ENCODE measurements around the gene MSRB3. TPM values are rescaled to one million over a fixed set of nuclear protein-coding genes. Genes with fewer than 3 reads are reported as not detected.

The MSRB3 gene
- total RNA-seq, 1 experiment from 2014 or later, result 5.9 TPM

DNA sequence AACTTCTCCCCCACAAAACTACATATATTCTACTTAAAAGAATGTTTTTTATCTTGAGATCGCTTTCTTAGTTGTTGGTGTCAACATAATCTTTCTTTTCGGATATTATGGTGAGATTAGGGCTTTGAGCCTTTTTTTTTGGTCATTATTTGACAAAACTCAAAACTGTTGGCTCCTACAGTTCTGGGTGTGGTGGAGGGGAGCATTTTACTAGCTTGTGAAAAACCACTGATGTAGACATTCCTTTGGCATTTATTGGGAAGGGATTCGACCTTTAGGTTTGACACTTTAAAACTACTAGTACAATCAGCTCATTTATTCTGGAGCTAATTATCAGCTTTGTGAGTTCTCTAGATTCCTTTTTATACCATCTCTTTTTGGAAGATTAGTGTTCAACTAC lies 24.4 kb downstream of the MSRB3 start:
- H3K27me3 ChIP-seq (ENCODE audit: low read length), result no peaks in the 10 kb centered on the region
- no peaks in the 10 kb centered on the region for H3K79me2 ChIP-seq (ENCODE audit: low read length)
- no TSS peak for BruUV-seq (replicated peaks)
- intact Hi-C loops (cut with micrococcal nuclease), result no loop called here
- H3K4me2 ChIP-seq (ENCODE audit: low read length), result no peak overlapping the region
- H4K20me1 ChIP-seq (ENCODE audit: low read length), result no peaks in the 10 kb centered on the region
- no peak overlapping the region for H3K9ac ChIP-seq (ENCODE audit: low read length)
- peaks cover 18% of the 10 kb centered on the region for H3K4me1 ChIP-seq (ENCODE audit: insufficient read depth, low read length)
- no peaks in the 10 kb centered on the region for H3K9me2 ChIP-seq (replicated peaks; ENCODE audit: low read length)
- ATAC-seq (no peak), DNase-seq (no peak)
- no peak for TF ChIP-seq EZH2phosphoT487 (IDR thresholded peaks at IDR 0.05; ENCODE audit: borderline replicate concordance, low read length)
- TF ChIP-seq, protein P1, sequence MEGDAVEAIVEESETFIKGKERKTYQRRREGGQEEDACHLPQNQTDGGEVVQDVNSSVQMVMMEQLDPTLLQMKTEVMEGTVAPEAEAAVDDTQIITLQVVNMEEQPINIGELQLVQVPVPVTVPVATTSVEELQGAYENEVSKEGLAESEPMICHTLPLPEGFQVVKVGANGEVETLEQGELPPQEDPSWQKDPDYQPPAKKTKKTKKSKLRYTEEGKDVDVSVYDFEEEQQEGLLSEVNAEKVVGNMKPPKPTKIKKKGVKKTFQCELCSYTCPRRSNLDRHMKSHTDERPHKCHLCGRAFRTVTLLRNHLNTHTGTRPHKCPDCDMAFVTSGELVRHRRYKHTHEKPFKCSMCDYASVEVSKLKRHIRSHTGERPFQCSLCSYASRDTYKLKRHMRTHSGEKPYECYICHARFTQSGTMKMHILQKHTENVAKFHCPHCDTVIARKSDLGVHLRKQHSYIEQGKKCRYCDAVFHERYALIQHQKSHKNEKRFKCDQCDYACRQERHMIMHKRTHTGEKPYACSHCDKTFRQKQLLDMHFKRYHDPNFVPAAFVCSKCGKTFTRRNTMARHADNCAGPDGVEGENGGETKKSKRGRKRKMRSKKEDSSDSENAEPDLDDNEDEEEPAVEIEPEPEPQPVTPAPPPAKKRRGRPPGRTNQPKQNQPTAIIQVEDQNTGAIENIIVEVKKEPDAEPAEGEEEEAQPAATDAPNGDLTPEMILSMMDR (conservative IDR thresholded peaks at IDR 0.05; ENCODE audit: low read depth, low read length), result no peak
- H3F3A ChIP-seq (ENCODE audit: low read length, unreplicated experiment), result peaks cover 6% of the 10 kb centered on the region
- H3K36me3 ChIP-seq (ENCODE audit: low read depth, low read length), result no peaks in the 10 kb centered on the region
- no peaks in the 10 kb centered on the region for H3K9me3 ChIP-seq (ENCODE audit: low read length)
- H2AFZ ChIP-seq (ENCODE audit: low read length), result no peak overlapping the region
- H3K4me3 ChIP-seq (ENCODE audit: low read length), result no peak overlapping the region
- CTCF ChIA-PET, result no interaction called here
- POLR2A ChIA-PET (ENCODE audit: unreplicated experiment), result interaction anchor here (0.5 to 0.6 kb wide), 2 partner anchors 408 to 633 kb away, joined by 5 to 10 read pairs; no protein-coding TSS in a partner anchor
- H3K27ac ChIP-seq (ENCODE audit: low read length), result no peak overlapping the region

DNA sequence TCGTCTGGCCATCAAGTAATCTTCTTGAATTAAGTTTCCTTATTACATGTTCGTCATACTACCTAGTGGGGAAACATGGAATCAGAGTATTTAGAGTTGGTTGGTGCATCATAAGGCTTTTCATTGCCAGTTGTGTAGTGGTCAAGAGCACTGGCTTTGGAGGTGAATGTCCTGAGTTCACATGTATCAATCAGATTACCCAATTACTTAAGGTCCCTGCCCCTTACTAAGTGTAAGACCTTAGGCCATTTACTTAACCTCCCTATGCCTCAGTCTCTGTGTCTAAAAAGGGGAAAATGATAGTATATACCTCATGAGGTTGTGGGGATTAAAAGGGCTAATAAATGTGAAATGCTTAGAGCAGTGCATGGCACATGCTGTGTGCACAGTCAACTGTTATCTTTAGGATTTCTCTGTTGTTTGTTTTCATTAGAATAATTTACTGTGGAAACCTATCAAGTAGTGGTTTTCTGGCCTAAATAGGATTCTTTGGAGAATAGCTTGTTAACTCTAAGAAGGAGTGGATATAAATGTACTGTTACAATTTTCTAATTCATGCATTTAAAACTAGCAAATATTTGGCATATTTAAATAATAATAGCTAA lies 27.0 kb downstream of the MSRB3 start:
- intact Hi-C loops (cut with micrococcal nuclease), result loop anchor here (5.0 kb wide), 2 partner anchors 392 to 572 kb away; no protein-coding TSS in a partner anchor
- Histone ChIP-seq H3K36me3 (ENCODE audit: low read depth, low read length) (no peaks in the 10 kb centered on the region), H3K27me3 (ENCODE audit: low read length) (no peaks in the 10 kb centered on the region), H4K20me1 (ENCODE audit: low read length) (no peaks in the 10 kb centered on the region), H3K9ac (ENCODE audit: low read length) (no peak overlapping the region), H2AFZ (ENCODE audit: low read length) (no peak overlapping the region), H3K4me3 (ENCODE audit: low read length) (no peak overlapping the region), H3K4me2 (ENCODE audit: low read length) (no peak overlapping the region), H3K9me3 (ENCODE audit: low read length) (no peaks in the 10 kb centered on the region), H3K4me1 (ENCODE audit: insufficient read depth, low read length) (peaks cover 29% of the 10 kb centered on the region), H3K27ac (ENCODE audit: low read length) (no peak overlapping the region), H3F3A (ENCODE audit: low read length, unreplicated experiment) (peaks cover 6% of the 10 kb centered on the region), H3K79me2 (ENCODE audit: low read length) (no peaks in the 10 kb centered on the region), H3K9me2 (replicated peaks; ENCODE audit: low read length) (no peaks in the 10 kb centered on the region)
- DNase-seq (no peak), ATAC-seq (no peak)
- POLR2A ChIA-PET (ENCODE audit: unreplicated experiment), result no interaction called here
- TF ChIP-seq EZH2 (IDR thresholded peaks at IDR 0.05; ENCODE audit: low read length, unreplicated experiment) (no peak), EZH2phosphoT487 (IDR thresholded peaks at IDR 0.05; ENCODE audit: borderline replicate concordance, low read length) (no peak)
- TF ChIP-seq, protein P1 (conservative IDR thresholded peaks at IDR 0.05; ENCODE audit: low read depth, low read length), result no peak
- no TSS peak for BruUV-seq (replicated peaks)
- CTCF ChIA-PET, result interaction anchor here (0.6 to 1.3 kb wide), 2 partner anchors 369 to 731 kb away, joined by 4 read pairs; no protein-coding TSS in a partner anchor

All from PC-3 (cell line).